ENCODE measurements around the gene TUBA1C. TPM values are rescaled to one million over a fixed set of nuclear protein-coding genes. Genes with fewer than 3 reads are reported as not detected.

Gene TUBA1C
- total RNA-seq, 1 experiment from 2014 or later, result 540 TPM

DNA sequence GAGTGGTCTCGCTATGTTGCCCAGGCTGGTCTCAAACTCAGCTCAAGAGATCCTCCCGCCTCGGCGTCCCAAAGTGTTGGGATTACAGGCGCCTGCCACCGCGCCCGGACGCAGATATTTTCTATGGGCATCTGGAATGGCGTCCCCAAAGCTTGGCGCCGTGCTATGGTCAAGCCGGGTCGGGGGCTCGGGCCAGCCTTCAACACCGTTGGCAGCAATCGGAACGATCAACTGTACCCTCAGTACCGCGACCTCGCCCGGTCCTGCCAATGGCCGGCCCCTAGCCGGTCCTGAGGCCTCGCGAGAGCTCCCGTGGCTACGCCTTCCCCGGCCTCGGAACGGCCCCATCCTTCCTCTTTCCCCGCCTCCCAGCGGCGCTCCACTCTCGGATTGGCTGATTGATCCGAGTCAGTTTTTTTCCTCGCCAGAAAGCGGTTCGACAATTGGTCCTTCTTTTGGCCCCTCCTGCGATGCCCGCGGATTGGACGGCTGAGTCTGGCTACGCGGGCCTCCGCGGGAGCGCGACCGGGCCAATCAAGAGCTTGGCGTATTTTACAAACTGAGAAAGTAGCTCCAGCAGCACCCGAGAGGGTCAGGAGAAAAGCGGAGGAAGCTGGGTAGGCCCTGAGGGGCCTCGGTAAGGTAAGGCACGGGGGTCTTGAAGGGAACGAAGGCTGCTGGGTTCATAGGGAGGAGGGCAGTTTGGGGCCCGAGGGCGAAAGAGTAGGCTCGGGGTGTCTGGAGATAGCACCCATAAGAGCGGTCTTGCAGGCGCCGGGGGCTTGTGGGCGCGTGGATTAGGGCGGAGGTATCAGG is 58.0 kb downstream of the TUBA1C start, which contains the start of gene TROAP (continued):
- TF ChIP-seq GRHL2 (CRISPR knock-in tag; IDR thresholded peaks at IDR 0.05; ENCODE audit: insufficient replicate concordance, severe bottlenecking) (no peak), JAZF1 (CRISPR knock-in tag; IDR thresholded peaks at IDR 0.05) (no peak), ZNF121 (CRISPR knock-in tag; IDR thresholded peaks at IDR 0.05) (peak; percentile 51; the same call in 1 of the 2 replicates), SP1 (CRISPR knock-in tag; conservative IDR thresholded peaks at IDR 0.05) (peak; percentile 90), JUN (CRISPR knock-in tag; IDR thresholded peaks at IDR 0.05) (peak; percentile 23; the same call in 1 of the 2 replicates)
- TF ChIP-seq, protein P1, sequence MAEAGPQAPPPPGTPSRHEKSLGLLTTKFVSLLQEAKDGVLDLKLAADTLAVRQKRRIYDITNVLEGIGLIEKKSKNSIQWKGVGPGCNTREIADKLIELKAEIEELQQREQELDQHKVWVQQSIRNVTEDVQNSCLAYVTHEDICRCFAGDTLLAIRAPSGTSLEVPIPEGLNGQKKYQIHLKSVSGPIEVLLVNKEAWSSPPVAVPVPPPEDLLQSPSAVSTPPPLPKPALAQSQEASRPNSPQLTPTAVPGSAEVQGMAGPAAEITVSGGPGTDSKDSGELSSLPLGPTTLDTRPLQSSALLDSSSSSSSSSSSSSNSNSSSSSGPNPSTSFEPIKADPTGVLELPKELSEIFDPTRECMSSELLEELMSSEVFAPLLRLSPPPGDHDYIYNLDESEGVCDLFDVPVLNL (CRISPR knock-in tag; IDR thresholded peaks at IDR 0.05; ENCODE audit: borderline replicate concordance, low read depth), result peak; percentile 94

DNA sequence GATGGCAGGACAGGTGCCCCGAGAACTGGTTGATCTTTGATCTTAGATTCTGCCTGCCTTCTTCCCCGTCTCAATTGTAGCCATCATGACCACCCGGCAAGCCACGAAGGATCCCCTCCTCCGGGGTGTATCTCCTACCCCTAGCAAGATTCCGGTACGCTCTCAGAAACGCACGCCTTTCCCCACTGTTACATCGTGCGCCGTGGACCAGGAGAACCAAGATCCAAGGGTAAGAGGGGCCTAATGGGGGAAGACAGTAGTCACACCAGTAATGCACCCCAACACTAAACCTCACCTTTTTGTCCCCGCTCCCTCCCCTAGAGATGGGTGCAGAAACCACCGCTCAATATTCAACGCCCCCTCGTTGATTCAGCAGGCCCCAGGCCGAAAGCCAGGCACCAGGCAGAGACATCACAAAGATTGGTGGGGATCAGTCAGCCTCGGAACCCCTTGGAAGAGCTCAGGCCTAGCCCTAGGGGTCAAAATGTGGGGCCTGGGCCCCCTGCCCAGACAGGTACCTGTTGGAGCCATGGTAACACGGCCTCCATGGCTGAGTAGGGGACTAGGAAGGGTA is 58.7 kb downstream of the TUBA1C start:
- ChIA-PET POLR2A (interaction anchor here (0.9 to 2.0 kb wide), 6 partner anchors 9 to 43 kb away, joined by 3 to 19 read pairs (median 5); partner anchors contain the start of genes PRPH and SPATS2), CTCF (interaction anchor here (0.8 to 4.8 kb wide), 17 partner anchors 9 to 345 kb away, joined by 3 to 77 read pairs (median 5); partner anchors contain the start of genes C1QL4, DNAJC22, PRPH and SPATS2)
- no peak for DNase-seq (ENCODE audit: low spot score)
- ATAC-seq, result no peak
- peaks cover 15% of the 10 kb centered on the region for H3K27me3 Mint-ChIP-seq (ENCODE audit: low read depth)
- H3K27ac Mint-ChIP-seq, result peak overlapping the region; percentile 51
- peak overlapping the region; percentile 99 for H3K4me3 Mint-ChIP-seq
- no peaks in the 10 kb centered on the region for H3K9me3 Mint-ChIP-seq
- peaks cover 17% of the 10 kb centered on the region for H3K36me3 Mint-ChIP-seq
- H3K4me1 Mint-ChIP-seq, result peaks cover 15% of the 10 kb centered on the region
- TF ChIP-seq, protein P2, sequence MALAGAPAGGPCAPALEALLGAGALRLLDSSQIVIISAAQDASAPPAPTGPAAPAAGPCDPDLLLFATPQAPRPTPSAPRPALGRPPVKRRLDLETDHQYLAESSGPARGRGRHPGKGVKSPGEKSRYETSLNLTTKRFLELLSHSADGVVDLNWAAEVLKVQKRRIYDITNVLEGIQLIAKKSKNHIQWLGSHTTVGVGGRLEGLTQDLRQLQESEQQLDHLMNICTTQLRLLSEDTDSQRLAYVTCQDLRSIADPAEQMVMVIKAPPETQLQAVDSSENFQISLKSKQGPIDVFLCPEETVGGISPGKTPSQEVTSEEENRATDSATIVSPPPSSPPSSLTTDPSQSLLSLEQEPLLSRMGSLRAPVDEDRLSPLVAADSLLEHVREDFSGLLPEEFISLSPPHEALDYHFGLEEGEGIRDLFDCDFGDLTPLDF (CRISPR knock-in tag; IDR thresholded peaks at IDR 0.05), result 0 out of 2 replicates have a peak, but pooled peaks have one; percentile 31
- TF ChIP-seq, protein P3, sequence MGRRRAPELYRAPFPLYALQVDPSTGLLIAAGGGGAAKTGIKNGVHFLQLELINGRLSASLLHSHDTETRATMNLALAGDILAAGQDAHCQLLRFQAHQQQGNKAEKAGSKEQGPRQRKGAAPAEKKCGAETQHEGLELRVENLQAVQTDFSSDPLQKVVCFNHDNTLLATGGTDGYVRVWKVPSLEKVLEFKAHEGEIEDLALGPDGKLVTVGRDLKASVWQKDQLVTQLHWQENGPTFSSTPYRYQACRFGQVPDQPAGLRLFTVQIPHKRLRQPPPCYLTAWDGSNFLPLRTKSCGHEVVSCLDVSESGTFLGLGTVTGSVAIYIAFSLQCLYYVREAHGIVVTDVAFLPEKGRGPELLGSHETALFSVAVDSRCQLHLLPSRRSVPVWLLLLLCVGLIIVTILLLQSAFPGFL (CRISPR knock-in tag; IDR thresholded peaks at IDR 0.05; ENCODE audit: borderline replicate concordance), result peak; percentile 54; the same call in 1 of the 2 replicates
- TF ChIP-seq, protein P4, sequence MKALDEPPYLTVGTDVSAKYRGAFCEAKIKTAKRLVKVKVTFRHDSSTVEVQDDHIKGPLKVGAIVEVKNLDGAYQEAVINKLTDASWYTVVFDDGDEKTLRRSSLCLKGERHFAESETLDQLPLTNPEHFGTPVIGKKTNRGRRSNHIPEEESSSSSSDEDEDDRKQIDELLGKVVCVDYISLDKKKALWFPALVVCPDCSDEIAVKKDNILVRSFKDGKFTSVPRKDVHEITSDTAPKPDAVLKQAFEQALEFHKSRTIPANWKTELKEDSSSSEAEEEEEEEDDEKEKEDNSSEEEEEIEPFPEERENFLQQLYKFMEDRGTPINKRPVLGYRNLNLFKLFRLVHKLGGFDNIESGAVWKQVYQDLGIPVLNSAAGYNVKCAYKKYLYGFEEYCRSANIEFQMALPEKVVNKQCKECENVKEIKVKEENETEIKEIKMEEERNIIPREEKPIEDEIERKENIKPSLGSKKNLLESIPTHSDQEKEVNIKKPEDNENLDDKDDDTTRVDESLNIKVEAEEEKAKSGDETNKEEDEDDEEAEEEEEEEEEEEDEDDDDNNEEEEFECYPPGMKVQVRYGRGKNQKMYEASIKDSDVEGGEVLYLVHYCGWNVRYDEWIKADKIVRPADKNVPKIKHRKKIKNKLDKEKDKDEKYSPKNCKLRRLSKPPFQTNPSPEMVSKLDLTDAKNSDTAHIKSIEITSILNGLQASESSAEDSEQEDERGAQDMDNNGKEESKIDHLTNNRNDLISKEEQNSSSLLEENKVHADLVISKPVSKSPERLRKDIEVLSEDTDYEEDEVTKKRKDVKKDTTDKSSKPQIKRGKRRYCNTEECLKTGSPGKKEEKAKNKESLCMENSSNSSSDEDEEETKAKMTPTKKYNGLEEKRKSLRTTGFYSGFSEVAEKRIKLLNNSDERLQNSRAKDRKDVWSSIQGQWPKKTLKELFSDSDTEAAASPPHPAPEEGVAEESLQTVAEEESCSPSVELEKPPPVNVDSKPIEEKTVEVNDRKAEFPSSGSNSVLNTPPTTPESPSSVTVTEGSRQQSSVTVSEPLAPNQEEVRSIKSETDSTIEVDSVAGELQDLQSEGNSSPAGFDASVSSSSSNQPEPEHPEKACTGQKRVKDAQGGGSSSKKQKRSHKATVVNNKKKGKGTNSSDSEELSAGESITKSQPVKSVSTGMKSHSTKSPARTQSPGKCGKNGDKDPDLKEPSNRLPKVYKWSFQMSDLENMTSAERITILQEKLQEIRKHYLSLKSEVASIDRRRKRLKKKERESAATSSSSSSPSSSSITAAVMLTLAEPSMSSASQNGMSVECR (CRISPR knock-in tag; IDR thresholded peaks at IDR 0.05; ENCODE audit: borderline replicate concordance), result 0 out of 2 replicates have a peak, but pooled peaks have one; percentile 36
- TF ChIP-seq HMGA2 (CRISPR knock-in tag; IDR thresholded peaks at IDR 0.05) (no peak), ESRRA (CRISPR knock-in tag; IDR thresholded peaks at IDR 0.05; ENCODE audit: borderline replicate concordance) (0 out of 2 replicates have a peak, but pooled peaks have one; percentile 25)

Other genes starting within 250 kb of the TUBA1C start
- gene PRKAG1, start 246.3 kb upstream of the TUBA1C start, total RNA-seq (2021), result 37.9 to 41.6 TPM (median 38.0 TPM) in 3 replicates
- 100 to 104 TPM (median 101 TPM) in 3 replicates for gene KMT2D, start 204.3 kb upstream of the TUBA1C start, total RNA-seq (2021)
- 6.4 to 9.0 TPM (median 6.9 TPM) in 3 replicates for gene RHEBL1, start 195.1 kb upstream of the TUBA1C start, total RNA-seq (2021)
- 0.15 TPM in 1 of 3 replicates, not detected in the others for gene DHH, start 170.3 kb upstream of the TUBA1C start, total RNA-seq (2021)
- gene LMBR1L, start 154.2 kb upstream of the TUBA1C start, total RNA-seq (2021), result 52.8 to 78.2 TPM (median 53.1 TPM) in 3 replicates
- gene TUBA1B, start 133.7 kb upstream of the TUBA1C start, total RNA-seq (2021), result 1,806 to 1,997 TPM (median 1,954 TPM) in 3 replicates
- 195 to 226 TPM (median 203 TPM) in 3 replicates for gene TUBA1A, start 76.0 kb upstream of the TUBA1C start, total RNA-seq (2021)
- gene PRPH, start 30.1 kb downstream of the TUBA1C start, total RNA-seq (2021), result 0.73 to 2.4 TPM (median 1.7 TPM) in 3 replicates
- gene TROAP, start 58.2 kb downstream of the TUBA1C start, total RNA-seq (2021), result 78.5 to 89.2 TPM (median 80.0 TPM) in 3 replicates
- gene C1QL4, start 72.1 kb downstream of the TUBA1C start, total RNA-seq (2021), result 0.92 to 1.2 TPM (median 1.2 TPM) in 3 replicates
- gene DNAJC22, start 81.8 kb downstream of the TUBA1C start, total RNA-seq (2021), result 0.14 to 0.24 TPM (median 0.23 TPM) in 3 replicates
- gene SPATS2, start 102.4 kb downstream of the TUBA1C start, total RNA-seq (2021), result 25.9 to 26.9 TPM (median 26.5 TPM) in 3 replicates

All from WTC11 (cell line).